GM19351 (cell line): ENCODE measurements around the gene RASEF.

Source experiments
- ATAC-seq: cut with Tn5 transposase; IDR thresholded peaks from one replicate; pipeline ENCODE4 v1.9.1; 2021; ENCODE audit warnings: mild to moderate bottlenecking, moderate library complexity; ENCODE audit not compliant: unreplicated experiment

RASEF gene

DNA sequence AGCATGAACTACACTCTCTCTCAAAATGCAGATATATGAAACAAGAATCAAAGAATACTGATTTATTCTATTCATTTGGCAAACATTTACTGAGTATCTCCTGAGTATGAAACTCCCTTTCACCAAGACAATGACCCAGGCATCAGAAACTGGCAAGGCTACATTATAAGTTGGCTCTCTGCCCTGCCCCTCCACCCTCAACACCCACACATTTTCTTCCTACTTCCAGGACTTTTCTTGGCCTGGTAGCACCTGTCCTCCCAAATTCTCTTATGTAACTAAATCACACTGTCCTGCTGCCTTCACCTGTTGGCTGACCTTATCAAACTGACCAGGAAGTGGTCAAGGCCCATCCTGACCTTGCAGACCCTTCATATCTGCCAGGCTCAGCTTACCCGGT is 3.5 kb downstream of the RASEF start:
- no peak for ATAC-seq

DNA sequence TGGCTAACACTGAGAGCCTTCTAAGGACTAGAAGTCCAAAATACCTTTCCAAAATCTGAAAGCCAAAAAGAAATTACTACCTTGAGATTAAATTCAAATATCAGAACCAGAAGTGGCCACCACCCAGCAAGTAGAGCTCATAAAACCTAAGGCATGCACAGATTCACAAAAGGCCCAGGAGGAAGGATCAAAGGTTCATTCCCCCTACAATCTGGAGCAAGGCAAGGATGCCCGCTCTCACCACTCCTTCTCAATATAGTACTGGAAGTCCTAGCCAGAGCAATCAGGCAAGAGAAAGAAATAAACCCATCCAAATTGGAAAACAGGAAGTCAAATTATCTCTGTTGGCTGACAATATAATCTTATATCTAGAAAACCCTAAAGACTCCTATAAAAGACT is 6.0 kb downstream of the RASEF start:
- no peak for ATAC-seq

DNA sequence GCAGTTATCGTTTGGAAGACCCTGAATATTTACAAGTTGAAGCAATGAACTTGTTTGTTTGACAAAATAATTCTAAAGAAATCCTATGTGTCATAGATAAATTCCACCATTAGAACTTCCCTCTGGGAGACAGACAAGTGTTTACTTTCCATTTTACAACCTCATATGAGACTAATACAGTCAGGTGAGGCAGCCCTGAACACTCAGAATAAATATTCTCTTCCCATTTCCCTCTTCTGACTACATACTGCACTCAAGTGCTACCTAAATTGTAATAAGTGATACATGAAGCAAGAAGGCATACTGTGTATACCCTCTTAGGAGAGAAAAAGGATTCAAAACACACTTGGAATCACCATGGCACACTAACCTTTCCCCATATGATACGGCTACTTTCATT is 6.8 kb downstream of the RASEF start:
- no peak for ATAC-seq

DNA sequence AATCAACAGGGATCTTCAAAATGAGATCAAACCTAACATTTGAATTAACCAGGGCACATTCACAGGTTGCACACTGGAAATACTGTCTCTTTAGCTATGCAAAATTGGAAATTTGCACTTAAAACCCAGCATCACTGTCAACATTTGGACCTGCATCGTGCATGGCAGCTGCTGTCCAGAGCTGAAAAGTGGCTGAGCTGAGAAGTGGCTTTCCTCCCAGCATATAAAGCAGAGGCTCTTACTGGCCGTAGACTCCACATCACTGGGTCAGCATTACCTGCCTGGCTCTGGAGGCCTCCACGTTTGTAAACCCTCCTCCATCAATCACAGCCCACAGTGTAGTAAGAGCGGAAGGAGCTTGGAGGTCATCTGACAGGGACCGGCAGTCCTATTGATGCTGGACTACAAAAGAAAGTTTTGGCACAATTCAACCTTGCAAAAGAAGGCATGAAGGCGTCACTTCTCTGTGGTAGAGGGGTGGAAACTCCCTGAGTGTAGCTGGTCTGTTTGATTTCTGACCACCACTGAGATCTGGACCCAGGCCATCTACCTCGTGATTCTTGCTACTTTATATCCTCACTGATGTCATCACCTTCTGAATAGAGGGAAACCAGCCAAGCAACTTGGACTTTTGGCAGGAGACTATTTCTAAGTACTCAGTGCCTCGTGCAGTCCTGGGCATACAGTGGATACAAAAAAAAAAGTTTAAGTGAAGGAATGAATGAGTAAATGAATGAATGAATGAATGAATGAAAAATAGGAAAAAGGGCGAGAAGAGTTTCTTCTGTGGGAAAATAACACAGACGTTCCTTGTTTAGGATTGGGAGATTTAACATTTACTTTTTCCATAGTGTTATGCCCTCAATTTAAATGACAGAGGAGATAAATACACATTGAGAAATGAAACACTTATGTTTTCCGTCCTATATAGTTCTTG is 14.8 kb downstream of the RASEF start:
- ATAC-seq: no peak

DNA sequence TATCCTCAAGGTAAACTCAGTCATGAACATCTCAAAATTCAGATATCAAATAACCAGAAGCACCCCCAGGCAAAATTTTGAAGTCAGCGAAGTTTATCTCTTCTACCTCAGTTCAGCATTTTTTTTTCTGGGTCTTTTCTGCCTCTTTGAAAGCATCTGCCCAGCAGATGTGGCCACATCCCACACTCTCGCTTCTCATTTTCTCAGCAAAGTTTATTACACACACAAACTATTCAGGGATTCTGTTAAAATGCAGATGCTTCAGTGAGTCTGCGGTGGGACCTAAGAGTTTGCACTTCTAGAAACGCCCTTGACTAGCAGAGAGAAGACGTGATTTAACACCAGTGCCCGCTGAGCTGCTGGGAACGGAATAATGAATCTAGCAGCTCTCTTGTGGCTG is 19.3 kb downstream of the RASEF start:
- ATAC-seq: no peak

DNA sequence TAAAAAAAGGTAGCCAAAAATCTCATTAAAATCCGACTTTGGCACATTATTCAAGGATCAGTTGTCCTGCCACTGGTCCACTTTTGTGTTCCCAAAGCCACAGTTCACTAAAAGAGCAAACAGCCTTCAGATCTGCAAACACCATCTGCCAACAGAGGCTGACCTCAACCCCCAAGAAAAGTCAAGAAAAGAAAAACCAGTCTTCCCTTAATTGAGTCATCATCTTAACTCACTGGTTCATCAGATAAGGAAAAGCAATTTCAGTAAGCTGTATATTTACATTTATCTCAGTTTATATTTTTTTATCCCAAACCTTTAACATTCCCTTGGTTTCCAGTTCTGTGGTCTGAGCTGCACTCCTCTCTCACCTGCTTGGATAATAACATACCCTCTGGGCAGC is 21.2 kb downstream of the RASEF start:
- ATAC-seq: no peak

DNA sequence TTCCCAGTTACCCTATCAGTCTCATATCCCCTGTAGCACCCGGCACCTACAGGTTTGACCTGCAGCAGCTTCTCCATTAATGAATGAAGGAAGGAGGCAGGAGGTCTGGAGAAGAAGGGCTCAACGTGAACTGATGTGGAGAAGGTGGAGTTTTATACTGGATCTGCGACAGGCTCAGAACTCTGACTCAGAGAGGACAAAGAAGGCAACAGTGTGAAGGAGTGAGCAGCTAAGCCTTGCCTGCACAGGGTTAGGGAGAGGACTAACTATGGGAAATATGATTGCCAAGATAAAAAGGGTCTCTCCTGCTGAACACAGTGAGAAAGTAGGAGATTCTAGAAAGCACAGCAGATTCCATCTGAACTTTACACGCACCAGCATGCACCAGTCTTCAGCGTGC is 23.6 kb downstream of the RASEF start:
- no peak for ATAC-seq

DNA sequence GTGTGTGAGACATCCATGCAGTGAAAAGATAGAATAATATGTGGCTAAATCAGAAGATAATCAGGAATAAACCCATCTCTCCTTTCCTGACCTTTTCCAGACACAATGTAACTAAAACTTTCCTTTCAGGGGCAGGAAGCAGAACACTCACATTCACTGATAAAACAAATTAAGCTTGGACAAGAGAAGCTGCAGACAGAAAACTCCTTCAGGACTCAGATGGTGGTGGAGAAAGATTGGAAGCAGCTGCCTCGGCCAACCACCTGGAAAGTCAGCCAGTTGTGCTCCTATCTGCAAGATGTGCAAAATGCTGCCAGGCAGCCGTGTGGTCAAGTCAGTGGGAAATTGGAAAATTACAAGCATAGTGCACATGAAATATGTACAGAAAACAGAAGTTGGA is 26.9 kb downstream of the RASEF start:
- no peak for ATAC-seq

DNA sequence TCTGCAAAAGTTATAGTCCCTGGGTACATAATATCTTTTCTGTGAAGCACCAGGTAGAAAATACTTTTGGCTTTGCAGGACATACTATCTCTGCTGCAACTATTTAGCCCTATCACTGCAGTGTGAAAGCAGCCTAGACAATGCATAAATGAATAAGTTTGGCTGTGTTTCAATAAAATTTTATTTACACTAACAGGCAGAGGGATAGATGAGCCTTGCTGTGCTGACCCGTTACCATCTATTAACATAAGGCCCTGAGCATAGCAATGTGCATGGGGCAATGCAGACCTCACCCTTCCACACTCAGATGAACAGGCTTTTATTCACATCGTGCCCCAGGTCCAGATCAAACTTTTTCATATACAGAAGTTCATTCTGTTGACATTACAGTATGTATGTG is 27.8 kb downstream of the RASEF start:
- no peak for ATAC-seq

DNA sequence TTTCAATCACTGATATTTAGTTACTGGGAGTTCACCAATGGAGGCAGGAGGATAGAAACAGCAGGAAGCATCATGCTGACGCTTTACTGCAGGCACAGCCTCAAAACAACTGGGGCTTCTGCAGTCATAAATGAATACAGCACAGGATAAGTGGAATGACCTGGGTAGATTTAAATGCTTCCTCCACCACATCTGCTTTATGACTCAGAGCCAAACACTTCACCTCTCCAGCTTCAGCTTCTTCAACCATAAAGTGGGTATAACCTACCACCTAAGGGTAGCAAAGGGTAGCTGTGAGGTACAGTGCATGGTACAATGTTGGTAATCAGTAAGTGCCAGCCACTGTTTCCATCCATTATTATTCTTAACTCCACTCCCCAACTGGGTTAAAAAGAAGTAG is 28.4 kb downstream of the RASEF start:
- no peak for ATAC-seq

DNA sequence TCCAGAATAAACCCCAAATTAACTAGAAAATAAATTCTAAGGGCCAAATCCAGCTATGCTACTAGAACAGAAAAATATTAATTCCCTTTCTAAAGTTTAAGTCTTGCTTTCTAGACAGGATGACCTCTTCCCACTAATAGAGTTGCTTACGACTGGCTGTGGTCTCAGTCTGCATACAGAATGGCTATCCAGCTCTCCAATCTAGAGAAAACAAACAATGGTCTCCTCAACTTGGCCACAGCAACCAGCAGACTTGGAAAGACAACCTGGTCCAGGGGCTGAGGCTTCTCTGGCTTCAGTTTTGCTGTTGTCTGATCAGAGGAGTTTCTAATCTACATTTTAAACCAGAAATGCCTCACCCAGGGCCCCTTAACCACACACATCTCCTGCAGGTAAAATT is 28.9 kb downstream of the RASEF start:
- no peak for ATAC-seq

DNA sequence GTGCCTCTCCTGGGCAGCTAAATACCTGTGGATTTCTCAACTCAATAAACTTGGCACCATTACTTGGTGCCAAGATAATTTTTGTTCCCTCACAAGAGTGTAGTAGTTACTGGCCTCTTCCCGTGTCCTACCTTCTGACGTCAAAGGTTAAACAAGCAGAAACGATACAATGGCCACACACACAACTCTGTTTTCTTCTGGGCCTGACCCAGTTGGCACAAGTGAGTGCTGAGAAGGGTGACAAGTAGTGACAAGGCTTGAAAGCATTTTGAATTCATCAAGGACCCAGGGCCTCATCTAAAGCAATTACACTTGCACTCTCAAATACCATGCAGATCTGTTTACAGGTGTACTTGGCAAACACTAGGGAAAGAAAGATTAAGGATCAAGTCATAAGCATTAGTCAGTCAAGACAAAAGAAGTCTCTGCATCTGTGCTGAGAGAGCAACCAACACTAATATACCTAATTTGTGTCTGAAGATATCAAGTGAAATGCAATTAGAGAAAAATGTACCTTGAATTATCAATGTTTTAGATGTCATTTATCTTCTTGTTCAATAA is 30.8 kb downstream of the RASEF start:
- no peak for ATAC-seq

DNA sequence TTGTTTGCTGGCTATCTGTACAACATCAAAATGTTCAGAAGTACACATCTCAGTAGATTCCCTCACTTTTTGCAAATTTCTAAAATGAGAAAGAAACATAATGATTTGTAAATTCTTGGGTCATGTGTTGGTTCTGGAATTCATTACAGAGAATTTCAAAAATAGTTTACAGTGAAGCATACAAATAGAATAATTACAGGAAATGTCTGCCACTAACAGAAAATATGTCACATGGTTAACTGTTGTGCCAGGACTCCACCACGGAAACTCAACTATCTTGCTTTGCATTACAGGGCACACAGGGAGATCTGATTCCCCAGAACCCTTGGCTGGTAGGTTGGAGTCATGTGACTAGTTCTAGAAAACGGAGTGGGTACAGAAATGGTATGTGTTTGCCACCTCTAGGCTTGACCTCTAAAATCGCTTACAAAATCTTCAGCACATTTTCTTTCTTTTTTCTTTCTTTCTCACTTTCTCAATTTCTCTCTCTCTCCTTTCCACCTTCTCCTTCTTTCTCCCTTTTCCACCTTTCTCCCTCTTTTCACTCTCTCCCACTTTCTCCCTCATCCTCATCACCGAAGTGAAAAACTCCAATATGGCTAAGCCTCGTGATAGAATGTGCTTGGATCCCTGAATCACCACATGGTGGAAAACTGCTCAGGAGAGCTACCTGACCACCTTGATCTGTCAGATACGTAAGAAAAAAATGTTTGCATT is 32.4 kb downstream of the RASEF start:
- ATAC-seq: no peak

DNA sequence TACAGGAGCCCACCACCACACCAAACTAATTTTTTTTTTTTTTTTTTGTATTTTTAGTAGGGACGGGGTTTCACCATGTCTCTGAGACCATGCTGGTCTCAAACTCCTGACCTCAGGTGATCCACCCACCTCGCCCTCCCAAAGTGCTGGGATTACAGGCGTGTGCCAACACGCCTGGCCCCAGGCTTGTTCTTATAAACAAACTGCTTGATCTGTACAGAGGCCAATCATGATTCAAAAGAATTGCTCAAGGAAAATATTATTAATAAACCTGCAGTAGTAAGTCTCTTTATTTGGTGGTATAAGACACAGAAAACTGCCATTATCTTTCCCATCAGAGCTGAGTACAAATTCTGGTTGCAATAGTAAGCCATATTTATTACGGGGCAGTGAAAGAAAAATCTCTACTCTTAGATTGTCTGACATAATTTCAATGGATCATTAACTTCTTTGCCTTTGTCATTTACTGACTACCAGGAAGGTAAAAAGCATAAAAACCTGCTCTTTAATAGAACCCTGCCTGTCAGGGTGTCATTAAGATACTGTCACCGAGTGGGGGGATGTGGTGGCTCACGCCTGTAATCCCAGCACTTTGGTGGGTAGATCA is 33.3 kb downstream of the RASEF start:
- no peak for ATAC-seq

DNA sequence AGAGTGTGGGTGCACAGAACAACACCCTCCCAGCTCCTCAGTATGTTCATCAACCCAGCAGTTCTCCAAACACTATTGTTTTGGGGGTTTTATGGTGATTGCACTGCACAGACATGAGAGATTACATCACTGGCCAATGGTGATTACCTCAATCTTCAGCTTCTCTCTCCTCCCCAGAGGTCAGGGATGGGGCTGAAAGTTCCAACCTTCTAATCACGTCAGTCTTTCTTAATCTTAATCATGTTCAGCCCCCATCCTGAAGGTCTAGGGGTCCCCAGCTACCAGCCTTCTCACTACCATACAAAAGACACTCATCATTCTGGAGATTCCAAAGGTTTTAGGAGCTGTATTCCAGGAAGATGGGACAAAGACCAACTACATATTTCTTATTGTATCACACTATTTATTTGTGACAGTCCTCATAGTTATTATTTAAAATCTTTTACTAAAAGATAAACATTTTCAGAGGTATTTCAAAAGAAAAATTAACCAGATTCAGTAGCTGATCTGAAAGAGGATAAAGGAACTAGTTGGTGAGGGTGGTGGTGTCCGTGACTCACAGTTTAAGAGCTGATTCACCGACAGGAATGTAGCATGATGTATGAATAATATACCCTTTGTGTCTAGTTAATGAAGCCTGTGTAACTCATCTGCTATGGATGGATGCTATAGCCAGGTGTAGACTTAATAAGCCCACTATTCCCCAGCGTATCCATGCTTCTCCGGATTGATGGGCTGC is 35.6 kb downstream of the RASEF start:
- ATAC-seq: no peak

DNA sequence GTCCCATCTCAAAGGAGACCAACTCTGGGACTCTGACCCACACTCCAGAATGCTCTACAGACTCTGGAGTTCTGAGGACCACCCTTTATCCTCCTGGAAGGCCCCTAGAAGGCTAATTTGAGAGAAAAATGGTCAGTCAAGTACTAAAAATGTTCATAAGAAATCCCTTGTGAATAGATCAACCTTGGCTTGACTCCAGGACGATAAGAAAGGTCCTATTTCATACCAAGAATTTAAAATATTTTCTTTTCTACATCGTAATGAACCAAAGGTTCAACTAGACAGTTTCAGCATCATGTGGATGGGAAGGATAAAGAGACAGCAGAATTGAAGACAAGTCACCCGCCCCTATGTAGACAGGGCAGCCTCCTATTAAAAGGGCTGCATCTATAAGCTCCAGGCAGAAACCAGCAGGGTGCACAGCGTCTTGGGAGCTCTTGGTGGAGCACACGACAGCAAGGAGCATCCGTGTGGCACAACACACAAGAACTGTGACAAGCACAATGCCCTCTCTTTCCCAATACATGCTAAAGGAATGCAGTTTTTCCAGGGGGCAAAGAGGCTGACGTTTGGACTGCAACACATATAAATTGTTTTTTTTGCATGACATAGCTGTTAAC is 38.3 kb downstream of the RASEF start:
- no peak for ATAC-seq

DNA sequence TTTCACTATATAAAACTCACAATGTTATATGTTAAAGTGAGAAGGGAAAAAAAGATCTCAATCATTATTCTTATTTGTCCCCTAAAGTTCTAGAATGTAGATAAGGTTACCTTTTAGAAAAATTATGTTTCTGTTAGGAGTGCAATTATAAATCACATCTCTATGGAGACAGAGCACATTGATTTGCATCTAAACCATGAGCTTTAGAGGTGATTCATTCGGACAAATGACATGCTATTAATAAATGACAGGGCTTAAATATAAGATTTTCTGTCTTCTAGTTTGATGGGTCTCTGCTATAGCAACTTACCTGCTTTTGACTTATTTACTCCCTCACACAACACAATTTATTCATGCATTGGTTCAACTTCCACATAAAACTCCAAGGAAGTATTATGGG is 39.8 kb downstream of the RASEF start:
- no peak for ATAC-seq

DNA sequence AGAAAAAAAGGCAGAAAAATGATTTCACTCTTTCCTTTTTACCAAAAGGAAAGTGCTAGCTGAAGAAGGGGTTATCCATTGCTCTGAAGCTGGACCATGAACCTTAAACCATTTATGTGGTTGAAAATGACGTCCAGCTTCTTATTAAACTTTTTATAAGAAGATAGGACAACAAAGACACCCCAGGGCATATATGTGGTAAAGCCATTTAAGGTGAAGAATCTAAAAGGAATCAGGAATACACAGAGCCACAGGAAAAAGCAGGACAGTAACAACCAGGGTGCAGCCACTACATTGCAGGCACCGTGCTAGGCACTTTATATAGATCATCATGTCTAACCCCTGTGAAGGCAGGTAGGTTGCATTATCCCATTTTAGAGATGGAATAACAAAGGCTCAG is 42.1 kb downstream of the RASEF start:
- no peak for ATAC-seq

DNA sequence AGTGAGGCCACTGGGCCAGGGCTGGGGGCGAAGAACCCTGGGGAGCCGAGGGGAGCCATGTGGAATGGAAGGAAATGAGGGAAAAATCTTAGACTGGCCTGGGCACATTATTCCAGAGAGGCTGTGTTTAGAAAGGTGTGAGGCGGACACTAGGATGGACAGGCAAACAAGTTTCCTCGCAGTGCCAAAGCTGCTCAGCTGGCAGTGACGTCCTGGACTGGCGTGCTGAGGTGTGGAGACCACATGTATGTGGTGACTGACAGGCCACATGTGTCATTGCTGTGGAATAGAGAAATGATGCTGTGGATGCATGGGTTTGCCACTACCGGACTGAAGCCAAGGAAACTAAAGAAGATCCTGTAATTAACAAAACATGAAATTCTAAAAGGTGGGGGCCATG is 42.6 kb downstream of the RASEF start:
- ATAC-seq: no peak

DNA sequence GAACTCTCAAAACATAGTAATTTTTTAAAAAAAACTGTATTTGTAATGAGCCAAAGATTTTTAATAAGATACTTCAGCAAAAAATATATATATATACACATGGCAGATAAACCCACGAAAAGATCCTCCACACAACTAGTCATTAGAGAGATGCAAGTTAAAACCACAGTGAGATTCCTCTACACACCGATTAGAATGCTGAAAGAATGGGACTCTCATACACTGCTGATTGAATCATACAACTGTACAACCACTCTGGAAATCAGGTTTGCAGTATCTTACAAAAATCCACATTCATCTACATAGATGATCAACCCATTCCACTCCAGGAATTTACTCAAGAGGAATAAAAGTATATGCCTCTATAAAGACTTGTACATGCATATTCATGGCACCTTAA is 43.7 kb downstream of the RASEF start:
- ATAC-seq: no peak

DNA sequence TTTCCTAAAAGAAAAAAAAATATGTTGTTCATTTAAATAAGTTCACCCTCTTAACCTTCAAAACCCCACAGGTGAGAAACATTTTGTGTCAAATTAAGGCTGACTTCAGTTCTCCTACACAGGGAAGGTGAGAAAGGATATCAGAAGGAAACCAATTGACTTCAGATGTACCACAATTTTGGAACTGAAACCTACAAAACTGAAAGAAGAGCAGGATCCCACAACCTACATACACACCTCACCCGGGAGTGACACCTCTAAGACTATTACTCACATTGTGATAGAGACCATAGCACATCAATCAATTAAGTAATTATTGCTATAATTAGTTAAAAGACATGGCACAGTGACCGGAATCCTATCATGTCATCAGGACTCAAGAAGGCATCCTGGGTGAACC is 47.0 kb downstream of the RASEF start:
- ATAC-seq: no peak
